NOMO-1 treated with dmso at 0.1 percent for 144 hours (cell line): ENCODE measurements around the gene KRTAP10-11.

Experiments used
- DNase-seq: peaks from one replicate; lab custom pipeline; 2025; ENCODE audit not compliant: unreplicated experiment; lab: John Stamatoyannopoulos, UW

Gene KRTAP10-11

DNA sequence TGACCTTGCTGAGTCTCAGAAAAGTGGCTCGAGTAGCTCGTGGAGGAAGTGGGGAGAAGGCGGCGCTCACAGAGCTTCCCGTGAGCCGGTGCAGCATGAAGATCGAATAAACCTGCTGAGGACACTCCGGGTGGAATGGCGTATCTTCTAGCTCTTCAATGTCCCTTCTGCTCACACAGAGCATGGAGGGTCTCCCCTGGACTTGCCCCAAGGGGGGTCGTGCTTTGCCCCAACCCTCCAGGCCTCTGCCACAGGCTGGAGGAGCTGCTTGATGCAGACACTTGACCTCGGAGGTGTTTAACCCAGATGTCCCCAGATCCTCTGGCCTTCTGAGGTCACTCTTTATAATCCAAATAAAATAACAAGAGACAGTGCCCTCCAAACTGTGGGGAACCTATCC, 48.6 kb downstream of the KRTAP10-11 start:
- no peak for DNase-seq

DNA sequence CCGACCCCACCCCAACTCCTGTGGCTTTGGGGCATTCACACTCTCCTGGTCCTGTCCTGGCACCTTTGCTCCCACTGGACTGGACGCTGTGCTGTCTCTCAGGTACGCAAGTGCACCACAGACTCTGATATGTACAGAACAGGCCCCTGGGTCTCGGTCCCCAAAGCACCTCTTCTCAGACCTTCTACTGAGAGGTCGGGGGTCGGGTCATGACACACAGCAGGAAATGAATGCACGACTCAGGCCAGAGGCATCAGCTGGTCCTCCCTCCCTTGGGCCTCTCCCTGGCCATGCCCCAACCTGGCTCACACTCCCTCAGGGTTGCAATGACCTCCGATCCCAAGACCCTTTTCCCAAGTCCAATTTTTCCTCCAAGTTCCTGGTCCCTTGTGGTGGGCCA, 49.0 kb downstream of the KRTAP10-11 start:
- no peak for DNase-seq

DNA sequence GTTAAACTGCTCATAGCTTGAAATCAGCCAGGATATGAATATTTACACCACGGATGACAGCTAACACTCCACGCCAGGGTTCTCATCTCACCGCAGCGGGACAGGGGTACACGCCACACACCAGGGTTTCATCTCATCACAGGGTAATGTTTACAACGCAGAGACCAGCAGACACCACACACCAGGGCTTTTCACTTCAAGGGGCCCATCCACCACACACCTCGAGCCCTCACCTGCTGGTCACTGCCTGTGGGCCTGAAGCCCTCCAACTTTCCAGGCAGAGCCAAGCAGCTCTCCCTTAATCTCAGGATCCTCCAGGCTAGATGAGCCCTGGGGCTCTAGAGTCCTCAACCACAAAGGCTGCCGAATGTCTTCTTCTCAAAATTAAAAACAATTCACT, 49.4 kb downstream of the KRTAP10-11 start:
- no peak for DNase-seq

DNA sequence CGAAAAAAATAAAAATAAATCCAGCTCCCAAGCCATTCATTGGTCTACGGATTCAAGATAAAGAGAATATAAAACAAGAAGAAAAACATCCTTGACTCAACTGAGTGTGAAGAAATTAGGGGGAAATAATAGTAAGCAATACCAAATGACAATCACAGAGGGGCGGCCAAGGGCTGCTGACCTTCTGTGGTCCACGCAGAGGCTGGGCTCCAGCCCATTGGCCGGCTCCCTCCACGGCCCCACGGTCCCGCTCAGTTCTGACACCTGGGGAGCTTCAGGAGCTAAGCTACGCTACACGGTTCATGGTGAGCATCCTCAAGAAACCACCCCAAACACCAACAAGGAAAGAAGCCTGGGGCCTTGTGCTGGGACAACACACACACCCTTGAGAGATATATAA, 50.4 kb downstream of the KRTAP10-11 start:
- DNase-seq = no peak
